Liver (tissue), 9 donors: ENCODE data around the gene HOXD12. TPM values are rescaled to one million over a fixed set of nuclear protein-coding genes. Genes with fewer than 3 reads are reported as not detected.

Source experiments
- DNase-seq: peaks from one replicate; pipeline ENCODE4 v3.0.0-alpha.2; 2017; ENCODE audit warnings: low spot score
- H3K27ac ChIP-seq, 2 donors: one replicate each; pipeline ENCODE4 v1.7.0; 2013; ENCODE audit warnings: inconsistent platforms in 2 of 2, low read length in 2 of 2, control low read depth in 1 of 2, low read depth in 1 of 2, mild to moderate bottlenecking in 1 of 2
- H3K27me3 ChIP-seq, 4 donors: one replicate each; pipeline versions ENCODE4 v1.6.1 to v1.7.0; 2013; ENCODE audit warnings: low read length in 3 of 4, inconsistent platforms in 1 of 4, mild to moderate bottlenecking in 1 of 4, moderate library complexity in 1 of 4; ENCODE audit not compliant: control insufficient read depth in 4 of 4, insufficient read depth in 4 of 4
- H3K36me3 ChIP-seq, 4 donors: one replicate each; pipeline versions ENCODE4 v1.6.1 to v1.7.0; 2013; ENCODE audit warnings: low read length in 3 of 4, mild to moderate bottlenecking in 3 of 4, low read depth in 1 of 4, moderate library complexity in 1 of 4; ENCODE audit not compliant: control insufficient read depth in 4 of 4, insufficient read depth in 3 of 4
- H3K4me1 ChIP-seq, 4 donors: one replicate each; pipeline versions ENCODE4 v1.6.1 to v1.7.0; 2013; ENCODE audit warnings: low read length in 3 of 4, mild to moderate bottlenecking in 3 of 4, moderate library complexity in 1 of 4; ENCODE audit not compliant: control insufficient read depth in 4 of 4, insufficient read depth in 4 of 4
- H3K4me3 ChIP-seq, 3 donors: one replicate each; pipeline versions ENCODE4 v1.6.1 to v1.7.0; 2013; ENCODE audit warnings: low read length in 3 of 3, control low read depth in 1 of 3, low read depth in 1 of 3, mild to moderate bottlenecking in 1 of 3
- H3K9ac ChIP-seq, 2 donors: one replicate each; pipeline ENCODE4 v1.7.0; 2013; ENCODE audit warnings: low read length in 2 of 2, mild to moderate bottlenecking in 2 of 2, moderate library complexity in 2 of 2, control low read depth in 1 of 2, low read depth in 1 of 2
- H3K9me3 ChIP-seq, 4 donors: one replicate each; pipeline versions ENCODE4 v1.6.1 to v1.7.0; 2013; ENCODE audit warnings: low read length in 3 of 4; ENCODE audit not compliant: control insufficient read depth in 4 of 4
- EGR1 ChIP-seq, 2 donors: IDR thresholded peaks; 2 replicates each; pipeline ENCODE4 v1.6.1; 2016 to 2018; ENCODE audit warnings: antibody characterized with exemption in 2 of 2, low read depth in 2 of 2
- FOXA1 ChIP-seq: IDR thresholded peaks from 2 replicates; pipeline ENCODE4 v1.6.1; 2016; ENCODE audit warnings: antibody characterized with exemption
- FOXA2 ChIP-seq: IDR thresholded peaks from 2 replicates; pipeline ENCODE4 v1.6.1; 2016; ENCODE audit warnings: antibody characterized with exemption
- GABPA ChIP-seq, 2 donors: IDR thresholded peaks in 1 of 2; conservative IDR thresholded peaks in 1 of 2; 2 replicates each; pipeline ENCODE4 v1.6.1; 2016; ENCODE audit warnings: antibody characterized with exemption in 2 of 2, mild to moderate bottlenecking in 1 of 2, moderate library complexity in 1 of 2
- HNF4G ChIP-seq: IDR thresholded peaks from 2 replicates; pipeline ENCODE4 v1.6.1; 2016; ENCODE audit warnings: antibody characterized with exemption
- JUND ChIP-seq, 2 donors: IDR thresholded peaks; 2 replicates each; pipeline ENCODE4 v1.6.1; 2016; ENCODE audit warnings: antibody characterized with exemption in 2 of 2
- NR2F2 ChIP-seq: IDR thresholded peaks from 2 replicates; pipeline ENCODE4 v1.6.1; 2016; ENCODE audit warnings: antibody characterized with exemption
- RAD21 ChIP-seq, 2 donors: IDR thresholded peaks; 2 replicates each; pipeline ENCODE4 v1.6.1; 2016; ENCODE audit warnings: antibody characterized with exemption in 2 of 2, mild to moderate bottlenecking in 2 of 2
- RXRA ChIP-seq, 2 donors: IDR thresholded peaks; 2 replicates each; pipeline ENCODE4 v1.6.1; 2017 to 2018; ENCODE audit warnings: antibody characterized with exemption in 2 of 2, mild to moderate bottlenecking in 1 of 2
- SP1 ChIP-seq: IDR thresholded peaks from 2 replicates; pipeline ENCODE4 v1.6.1; 2018; ENCODE audit warnings: antibody characterized with exemption, mild to moderate bottlenecking
- TAF1 ChIP-seq: conservative IDR thresholded peaks from 2 replicates; pipeline ENCODE4 v1.6.1; 2016; ENCODE audit warnings: antibody characterized with exemption, mild to moderate bottlenecking
- WGBS: extraction: QIAGEN DNeasy Blood & Tissue Kit; methylation state at CpG from one replicate; pipeline ENCODE4 v1.1.7; 2013; 5-methylcytosine and 5-hydroxymethylcytosine counted together
- polyA plus RNA-seq, 2 donors: library from polyadenylated mRNA; stranded (reverse) in 1 of 2; unstranded in 1 of 2; fragments of 200-250 nt in 1 of 2; fragments of >200 nt in 1 of 2; fragmentation: Nextera tagmentation in 1 of 2; extraction: Ambion mirVana in 1 of 2; gene quantifications; one replicate each; pipeline versions ENCODE4 v1.2.1 to v1.2.3, GENCODE V29; 2013 to 2015
- total RNA-seq, 2 donors: library from RNA; depleted of rRNA; stranded (reverse); fragments of >200 nt; gene quantifications; one replicate each; pipeline ENCODE4 v1.2.3, GENCODE V29; 2014
- TF ChIP-seq, protein P1 (sequence below): fragments of 150-350 bp; IDR thresholded peaks from 2 replicates; pipeline ENCODE4 v1.5.1; 2017; ENCODE audit warnings: improper control_type of control experiment, low read depth, low read length; ENCODE audit not compliant: missing input control
- TF ChIP-seq, protein P2 (sequence below): IDR thresholded peaks from 2 replicates; pipeline ENCODE4 v1.6.1; 2016; ENCODE audit warnings: antibody characterized with exemption
- TF ChIP-seq, protein P3 (sequence below): IDR thresholded peaks from 2 replicates; pipeline ENCODE4 v1.6.1; 2016; ENCODE audit warnings: antibody characterized with exemption, mild to moderate bottlenecking
- donor health status: healthy.
- donor health status: healthy.
- donor health status: healthy.
- donor health status: healthy.
- donor health status: healthy.

The HOXD12 gene
- total and polyA plus RNA-seq, 4 donors = not detected

DNA sequence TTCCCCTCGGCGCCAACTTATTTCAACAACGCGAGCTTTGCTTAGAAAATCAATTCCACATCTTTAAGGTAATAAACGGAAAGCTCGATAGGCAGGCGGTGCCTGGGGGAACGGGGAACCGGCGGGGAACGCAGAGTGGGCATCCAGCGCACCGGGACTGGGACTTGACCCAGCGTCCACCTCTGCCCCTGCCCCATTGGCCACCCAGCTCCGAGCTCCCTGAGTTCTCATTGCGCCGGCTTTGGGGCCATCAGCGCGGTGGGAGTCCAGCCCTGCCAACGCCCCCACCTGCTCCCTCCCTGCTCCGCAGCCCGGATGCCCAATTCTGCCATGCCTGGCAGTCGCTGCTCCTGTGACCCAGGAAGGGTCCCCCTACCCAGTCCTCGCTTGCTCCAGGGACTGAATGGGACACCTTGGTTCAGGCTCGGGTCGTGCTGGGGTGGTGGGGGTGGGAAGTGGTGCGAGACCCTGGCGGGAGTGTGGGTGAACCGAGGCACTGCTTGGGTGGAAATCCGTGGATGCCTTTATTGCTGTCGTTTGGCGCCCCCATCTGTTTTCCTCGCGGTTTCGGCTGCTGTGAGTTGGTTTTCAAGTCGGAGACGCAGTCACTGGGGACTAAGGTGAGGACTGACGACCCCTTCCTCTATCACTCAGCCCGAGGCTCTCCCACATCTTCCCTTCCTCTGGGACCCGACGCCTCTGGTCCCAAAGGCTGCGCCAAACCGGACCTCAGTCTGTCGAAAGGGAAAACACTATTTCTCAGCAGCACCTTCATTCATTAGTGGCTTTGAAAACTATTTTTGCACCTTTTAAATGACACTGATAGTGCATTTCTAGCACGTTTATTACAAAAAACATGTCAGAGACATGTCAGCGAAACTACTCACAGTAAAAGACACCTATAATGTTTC, 13.5 kb upstream of the HOXD12 start:
- Histone ChIP-seq H3K4me1 (peaks cover 8 to 18% (median 13%) of the 10 kb centered on the region in 4 donors), H3K27me3 (peaks cover 17 to 65% (median 40%) of the 10 kb centered on the region in 4 donors), H3K9ac (no peak overlapping the region), H3K4me3 (no peak overlapping the region), H3K9me3 (peaks cover 0 to 22% (median 2%) of the 10 kb centered on the region in 4 donors), H3K36me3 (no peaks in the 10 kb centered on the region), H3K27ac (no peak overlapping the region)
- DNase-seq = no peak
- peak; percentile 70 to 77 for TF ChIP-seq RAD21 (IDR thresholded peaks at IDR 0.05)
- no peak for TF ChIP-seq HNF4G
- TF ChIP-seq, protein P1, sequence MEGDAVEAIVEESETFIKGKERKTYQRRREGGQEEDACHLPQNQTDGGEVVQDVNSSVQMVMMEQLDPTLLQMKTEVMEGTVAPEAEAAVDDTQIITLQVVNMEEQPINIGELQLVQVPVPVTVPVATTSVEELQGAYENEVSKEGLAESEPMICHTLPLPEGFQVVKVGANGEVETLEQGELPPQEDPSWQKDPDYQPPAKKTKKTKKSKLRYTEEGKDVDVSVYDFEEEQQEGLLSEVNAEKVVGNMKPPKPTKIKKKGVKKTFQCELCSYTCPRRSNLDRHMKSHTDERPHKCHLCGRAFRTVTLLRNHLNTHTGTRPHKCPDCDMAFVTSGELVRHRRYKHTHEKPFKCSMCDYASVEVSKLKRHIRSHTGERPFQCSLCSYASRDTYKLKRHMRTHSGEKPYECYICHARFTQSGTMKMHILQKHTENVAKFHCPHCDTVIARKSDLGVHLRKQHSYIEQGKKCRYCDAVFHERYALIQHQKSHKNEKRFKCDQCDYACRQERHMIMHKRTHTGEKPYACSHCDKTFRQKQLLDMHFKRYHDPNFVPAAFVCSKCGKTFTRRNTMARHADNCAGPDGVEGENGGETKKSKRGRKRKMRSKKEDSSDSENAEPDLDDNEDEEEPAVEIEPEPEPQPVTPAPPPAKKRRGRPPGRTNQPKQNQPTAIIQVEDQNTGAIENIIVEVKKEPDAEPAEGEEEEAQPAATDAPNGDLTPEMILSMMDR = peak; percentile 36
- 3% methylated on average over 46 of the region's 46 CpGs for WGBS

DNA sequence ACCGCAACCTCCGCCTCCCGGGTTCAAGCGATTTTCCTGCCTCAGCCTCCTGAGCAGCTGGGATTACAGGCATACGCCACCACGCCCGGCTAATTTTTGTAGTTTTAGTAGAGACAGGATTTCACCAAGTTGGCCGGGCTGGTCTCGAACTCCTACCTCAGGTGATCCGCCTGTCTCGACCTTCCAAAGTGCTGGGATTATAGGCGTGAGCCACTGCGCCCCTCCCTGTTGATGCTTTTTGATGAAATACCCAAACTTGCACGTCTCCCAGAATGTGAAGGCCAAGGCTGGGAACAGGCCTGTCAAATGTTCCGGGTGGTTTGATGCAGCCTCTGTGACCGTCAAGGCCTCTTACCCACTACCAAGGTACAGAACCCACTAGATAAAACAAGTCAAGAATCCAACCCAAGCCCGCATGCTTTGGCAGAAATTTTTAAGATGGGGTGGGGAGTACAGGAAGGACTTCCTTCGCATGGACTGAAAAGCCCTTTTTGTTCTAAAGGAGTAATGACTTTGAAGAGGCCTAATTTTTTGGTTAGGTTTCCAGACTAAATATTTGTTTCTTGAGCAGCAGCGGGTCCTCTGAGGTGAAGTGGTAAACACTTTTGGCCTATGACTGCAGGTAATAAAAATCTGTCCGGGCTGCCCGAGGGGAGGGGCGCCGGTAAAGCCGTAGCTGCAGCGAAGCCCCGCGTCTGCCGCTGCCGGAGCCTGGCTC, 12.1 kb upstream of the HOXD12 start:
- WGBS = 22% methylated on average over 29 of the region's 29 CpGs
- Histone ChIP-seq H3K27me3 (peaks cover 19 to 61% (median 40%) of the 10 kb centered on the region in 4 donors), H3K4me3 (no peak overlapping the region), H3K36me3 (no peaks in the 10 kb centered on the region), H3K9me3 (peaks cover 0 to 8% (median 0%) of the 10 kb centered on the region in 4 donors), H3K9ac (no peak overlapping the region), H3K27ac (no peak overlapping the region), H3K4me1 (peaks cover 8 to 18% (median 12%) of the 10 kb centered on the region in 4 donors)
- TF ChIP-seq EGR1 (IDR thresholded peaks at IDR 0.05; ENCODE audit: low read depth in 2 of 2) = no peak
- TF ChIP-seq, protein P2, sequence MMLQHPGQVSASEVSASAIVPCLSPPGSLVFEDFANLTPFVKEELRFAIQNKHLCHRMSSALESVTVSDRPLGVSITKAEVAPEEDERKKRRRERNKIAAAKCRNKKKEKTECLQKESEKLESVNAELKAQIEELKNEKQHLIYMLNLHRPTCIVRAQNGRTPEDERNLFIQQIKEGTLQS = no peak
- no peak for TF ChIP-seq FOXA2
- TF ChIP-seq RXRA (IDR thresholded peaks at IDR 0.05) = no peak
- TF ChIP-seq HNF4G = no peak
- no peak for TF ChIP-seq FOXA1
- TF ChIP-seq SP1 = no peak
- no peak for TF ChIP-seq GABPA (IDR thresholded peaks at IDR 0.05 in 1 of 2, conservative IDR thresholded peaks at IDR 0.05 in 1 of 2)
- TF ChIP-seq JUND (IDR thresholded peaks at IDR 0.05) = no peak
- TF ChIP-seq NR2F2 = no peak
- TF ChIP-seq, protein P3, sequence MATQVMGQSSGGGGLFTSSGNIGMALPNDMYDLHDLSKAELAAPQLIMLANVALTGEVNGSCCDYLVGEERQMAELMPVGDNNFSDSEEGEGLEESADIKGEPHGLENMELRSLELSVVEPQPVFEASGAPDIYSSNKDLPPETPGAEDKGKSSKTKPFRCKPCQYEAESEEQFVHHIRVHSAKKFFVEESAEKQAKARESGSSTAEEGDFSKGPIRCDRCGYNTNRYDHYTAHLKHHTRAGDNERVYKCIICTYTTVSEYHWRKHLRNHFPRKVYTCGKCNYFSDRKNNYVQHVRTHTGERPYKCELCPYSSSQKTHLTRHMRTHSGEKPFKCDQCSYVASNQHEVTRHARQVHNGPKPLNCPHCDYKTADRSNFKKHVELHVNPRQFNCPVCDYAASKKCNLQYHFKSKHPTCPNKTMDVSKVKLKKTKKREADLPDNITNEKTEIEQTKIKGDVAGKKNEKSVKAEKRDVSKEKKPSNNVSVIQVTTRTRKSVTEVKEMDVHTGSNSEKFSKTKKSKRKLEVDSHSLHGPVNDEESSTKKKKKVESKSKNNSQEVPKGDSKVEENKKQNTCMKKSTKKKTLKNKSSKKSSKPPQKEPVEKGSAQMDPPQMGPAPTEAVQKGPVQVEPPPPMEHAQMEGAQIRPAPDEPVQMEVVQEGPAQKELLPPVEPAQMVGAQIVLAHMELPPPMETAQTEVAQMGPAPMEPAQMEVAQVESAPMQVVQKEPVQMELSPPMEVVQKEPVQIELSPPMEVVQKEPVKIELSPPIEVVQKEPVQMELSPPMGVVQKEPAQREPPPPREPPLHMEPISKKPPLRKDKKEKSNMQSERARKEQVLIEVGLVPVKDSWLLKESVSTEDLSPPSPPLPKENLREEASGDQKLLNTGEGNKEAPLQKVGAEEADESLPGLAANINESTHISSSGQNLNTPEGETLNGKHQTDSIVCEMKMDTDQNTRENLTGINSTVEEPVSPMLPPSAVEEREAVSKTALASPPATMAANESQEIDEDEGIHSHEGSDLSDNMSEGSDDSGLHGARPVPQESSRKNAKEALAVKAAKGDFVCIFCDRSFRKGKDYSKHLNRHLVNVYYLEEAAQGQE = no peak
- no peak for TF ChIP-seq TAF1
- no peak for TF ChIP-seq RAD21 (IDR thresholded peaks at IDR 0.05)
- DNase-seq = no peak
